HG02610 (cell line): ENCODE measurements around the gene GNAI3.

Experiments used
- ATAC-seq: cut with Tn5 transposase; IDR thresholded peaks from one replicate; pipeline ENCODE4 v1.9.1; 2021; ENCODE audit warnings: mild to moderate bottlenecking, moderate library complexity; ENCODE audit not compliant: unreplicated experiment

Gene GNAI3

GRCh38 chr1:109548321-109549267 lies at the start of gene GNAI3:
Gene GNAI3, plus strand, starts transcription at chr1:109548615. Its CDS starts 106 bp downstream, at chr1:109548721.
- ATAC-seq, result peak; percentile 90

GRCh38 chr1:109499081-109499480 lies 49.3 kb upstream of the GNAI3 start:
- no peak for ATAC-seq

GRCh38 chr1:109499661-109500536 lies 48.5 kb upstream of the GNAI3 start:
- no peak for ATAC-seq

- no peak for ATAC-seq
These were observed 47.5 kb upstream of the GNAI3 start for GRCh38 chr1:109500941-109501381.

GRCh38 chr1:109501644-109502363 lies 46.6 kb upstream of the GNAI3 start:
- ATAC-seq, result no peak

- ATAC-seq, result no peak
These were observed 46.0 kb upstream of the GNAI3 start for GRCh38 chr1:109502364-109502851.

GRCh38 chr1:109503935-109504334 lies 44.5 kb upstream of the GNAI3 start:
- no peak for ATAC-seq

GRCh38 chr1:109504974-109505373 lies 43.4 kb upstream of the GNAI3 start:
- no peak for ATAC-seq

GRCh38 chr1:109508001-109508872 lies 40.2 kb upstream of the GNAI3 start:
- no peak for ATAC-seq

- ATAC-seq, result no peak
These were observed 39.6 kb upstream of the GNAI3 start for GRCh38 chr1:109508873-109509175.

- ATAC-seq, result peak; percentile 37
These were observed 39.0 kb upstream of the GNAI3 start, which contains the start of gene AMIGO1 for GRCh38 chr1:109509176-109510134. Gene AMIGO1, minus strand, starts transcription at chr1:109509727. Its CDS starts 815 bp downstream, at chr1:109508912.

GRCh38 chr1:109513110-109513710 lies 35.2 kb upstream of the GNAI3 start:
- ATAC-seq, result no peak

GRCh38 chr1:109514846-109515245 lies 33.6 kb upstream of the GNAI3 start:
- ATAC-seq, result no peak

GRCh38 chr1:109516872-109517271 lies 31.5 kb upstream of the GNAI3 start:
- no peak for ATAC-seq

GRCh38 chr1:109517337-109517736 lies 31.1 kb upstream of the GNAI3 start:
- ATAC-seq, result no peak

- ATAC-seq, result no peak
These were observed 27.1 kb upstream of the GNAI3 start for GRCh38 chr1:109521002-109521951.

- no peak for ATAC-seq
These were observed 26.4 kb upstream of the GNAI3 start for GRCh38 chr1:109522026-109522425.
